ENCODE measurements around the gene MANSC1. TPM values are rescaled to one million over a fixed set of nuclear protein-coding genes. Genes with fewer than 3 reads are reported as not detected.
"Not testable (repeated sequence)": the region's sequence is repeated elsewhere in the genome, so short reads cannot be mapped to it uniquely, and the experiment has no call there.

The MANSC1 gene
- total RNA-seq, 1 donor from 2014 or later = 7.9 TPM

GRCh38 chr12:12367482-12367998, 17.5 kb upstream of the MANSC1 start:
- DNase-seq (no peak), ATAC-seq (ENCODE audit: poor library complexity) (no peak)
- intact Hi-C loops (cut with DNase I) = no loop called here

- intact Hi-C loops (cut with DNase I) = no loop called here
- ATAC-seq (ENCODE audit: poor library complexity) (no peak), DNase-seq (no peak)
Observed at GRCh38 chr12:12366701-12367481, 16.8 kb upstream of the MANSC1 start.

- DNase-seq (no peak), ATAC-seq (ENCODE audit: poor library complexity) (no peak)
- intact Hi-C loops (cut with DNase I) = no loop called here
Observed at GRCh38 chr12:12365931-12366431, 15.9 kb upstream of the MANSC1 start.

- intact Hi-C loops (cut with DNase I) = no loop called here
- DNase-seq = no peak
- no peak for ATAC-seq (ENCODE audit: poor library complexity)
Observed at GRCh38 chr12:12365446-12365802, 15.4 kb upstream of the MANSC1 start.

- DNase-seq = no peak
- intact Hi-C loops (cut with DNase I) = no loop called here
- no peak for ATAC-seq (ENCODE audit: poor library complexity)
Observed at GRCh38 chr12:12364787-12365445, 14.9 kb upstream of the MANSC1 start.

- DNase-seq (no peak), ATAC-seq (ENCODE audit: poor library complexity) (no peak)
- intact Hi-C loops (cut with DNase I) = no loop called here
Observed at GRCh38 chr12:12358528-12358927, 8.5 kb upstream of the MANSC1 start.

- DNase-seq (no peak), ATAC-seq (ENCODE audit: poor library complexity) (no peak)
- intact Hi-C loops (cut with DNase I) = no loop called here
Observed at GRCh38 chr12:12357719-12358461, 7.8 kb upstream of the MANSC1 start.

GRCh38 chr12:12356896-12357718, 7.1 kb upstream of the MANSC1 start, which contains the start of gene BORCS5:
Gene BORCS5, plus strand, starts transcription at chr12:12357078. Its CDS starts 374 bp downstream, at chr12:12357452.
- intact Hi-C loops (cut with DNase I) = no loop called here
- ATAC-seq (ENCODE audit: poor library complexity) (peak; percentile 99), DNase-seq (peak; percentile 99)

- no peak for ATAC-seq (ENCODE audit: poor library complexity)
- intact Hi-C loops (cut with DNase I) = no loop called here
- no peak for DNase-seq
Observed at GRCh38 chr12:12356467-12356895, 6.4 kb upstream of the MANSC1 start.

- no peak for ATAC-seq (ENCODE audit: poor library complexity)
- no peak for DNase-seq
- intact Hi-C loops (cut with DNase I) = no loop called here
Observed at GRCh38 chr12:12353807-12354206, 3.8 kb upstream of the MANSC1 start.

- DNase-seq (no peak), ATAC-seq (ENCODE audit: poor library complexity) (no peak)
- intact Hi-C loops (cut with DNase I) = no loop called here
Observed at GRCh38 chr12:12353276-12353675, 3.2 kb upstream of the MANSC1 start.

GRCh38 chr12:12351468-12352185, 1.6 kb upstream of the MANSC1 start:
- intact Hi-C loops (cut with DNase I); DNase-seq; ATAC-seq (ENCODE audit: poor library complexity): not testable (repeated sequence)

GRCh38 chr12:12350868-12351463, 924 bp upstream of the MANSC1 start:
- intact Hi-C loops (cut with DNase I) = no loop called here
- ATAC-seq (ENCODE audit: poor library complexity) (no peak), DNase-seq (no peak)

- no peak for DNase-seq
- ATAC-seq (ENCODE audit: poor library complexity) = no peak
- intact Hi-C loops (cut with DNase I) = loop anchor here (10.0 kb wide), 1 partner anchor 754 kb away; no protein-coding TSS in a partner anchor
Observed at GRCh38 chr12:12338527-12339168, 11.4 kb downstream of the MANSC1 start.

- no peak for ATAC-seq (ENCODE audit: poor library complexity)
- DNase-seq = no peak
- intact Hi-C loops (cut with DNase I) = loop anchor here (10.0 kb wide), 1 partner anchor 752 kb away; no protein-coding TSS in a partner anchor
Observed at GRCh38 chr12:12336511-12336910, 13.5 kb downstream of the MANSC1 start.

- DNase-seq (no peak), ATAC-seq (ENCODE audit: poor library complexity) (no peak)
- intact Hi-C loops (cut with DNase I) = loop anchor here (10.0 kb wide), 1 partner anchor 751 kb away; no protein-coding TSS in a partner anchor
Observed at GRCh38 chr12:12336049-12336411, 14.0 kb downstream of the MANSC1 start.
